HG02884 (cell line): ENCODE measurements around the gene EHD4.

Experiments
- ATAC-seq: cut with Tn5 transposase; IDR thresholded peaks from one replicate; pipeline ENCODE4 v1.9.1; 2021; ENCODE audit warnings: mild to moderate bottlenecking, moderate library complexity; ENCODE audit not compliant: unreplicated experiment

The EHD4 gene

GRCh38 chr15:41866872-41867579 lies 105.3 kb downstream of the EHD4 start:
- no peak for ATAC-seq

GRCh38 chr15:41866263-41866703 lies 106.1 kb downstream of the EHD4 start:
- ATAC-seq, result no peak

- no peak for ATAC-seq
Measured at GRCh38 chr15:41865490-41866055, 106.8 kb downstream of the EHD4 start.

GRCh38 chr15:41862515-41863116 lies 109.7 kb downstream of the EHD4 start:
- no peak for ATAC-seq

- ATAC-seq, result no peak
Measured at GRCh38 chr15:41861736-41862356, 110.5 kb downstream of the EHD4 start.

GRCh38 chr15:41860049-41860828 lies 112.1 kb downstream of the EHD4 start:
- ATAC-seq, result no peak

- ATAC-seq, result no peak
Measured at GRCh38 chr15:41858756-41859155, 113.6 kb downstream of the EHD4 start.

GRCh38 chr15:41857316-41857715 lies 115.0 kb downstream of the EHD4 start:
- ATAC-seq, result no peak

- no peak for ATAC-seq
Measured at GRCh38 chr15:41856716-41857115, 115.6 kb downstream of the EHD4 start.

- ATAC-seq, result no peak
Measured at GRCh38 chr15:41856262-41856661, 116.1 kb downstream of the EHD4 start.

- ATAC-seq, result no peak
Measured at GRCh38 chr15:41855261-41855961, 116.9 kb downstream of the EHD4 start.

- ATAC-seq, result no peak
Measured at GRCh38 chr15:41854443-41854842, 117.9 kb downstream of the EHD4 start.

- no peak for ATAC-seq
Measured at GRCh38 chr15:41853831-41854230, 118.5 kb downstream of the EHD4 start.

GRCh38 chr15:41852736-41853590 lies 119.4 kb downstream of the EHD4 start:
- no peak for ATAC-seq

GRCh38 chr15:41851755-41852370 lies 120.5 kb downstream of the EHD4 start:
- no peak for ATAC-seq

- no peak for ATAC-seq
Measured at GRCh38 chr15:41851167-41851523, 121.2 kb downstream of the EHD4 start.

GRCh38 chr15:41850482-41851166 lies 121.7 kb downstream of the EHD4 start:
- no peak for ATAC-seq

- ATAC-seq, result no peak
Measured at GRCh38 chr15:41849861-41850260, 122.5 kb downstream of the EHD4 start.

GRCh38 chr15:41849204-41849603 lies 123.2 kb downstream of the EHD4 start:
- no peak for ATAC-seq
